ENCODE data around the gene ALDH8A1. TPM values are rescaled to one million over a fixed set of nuclear protein-coding genes. Genes with fewer than 3 reads are reported as not detected.

Gene ALDH8A1
- total and polyA plus RNA-seq, 2 of the 13 experiments (the other 11 are each of a cell fraction or from before 2014, with no cell fraction given), result 1.1 to 3.4 TPM

DNA sequence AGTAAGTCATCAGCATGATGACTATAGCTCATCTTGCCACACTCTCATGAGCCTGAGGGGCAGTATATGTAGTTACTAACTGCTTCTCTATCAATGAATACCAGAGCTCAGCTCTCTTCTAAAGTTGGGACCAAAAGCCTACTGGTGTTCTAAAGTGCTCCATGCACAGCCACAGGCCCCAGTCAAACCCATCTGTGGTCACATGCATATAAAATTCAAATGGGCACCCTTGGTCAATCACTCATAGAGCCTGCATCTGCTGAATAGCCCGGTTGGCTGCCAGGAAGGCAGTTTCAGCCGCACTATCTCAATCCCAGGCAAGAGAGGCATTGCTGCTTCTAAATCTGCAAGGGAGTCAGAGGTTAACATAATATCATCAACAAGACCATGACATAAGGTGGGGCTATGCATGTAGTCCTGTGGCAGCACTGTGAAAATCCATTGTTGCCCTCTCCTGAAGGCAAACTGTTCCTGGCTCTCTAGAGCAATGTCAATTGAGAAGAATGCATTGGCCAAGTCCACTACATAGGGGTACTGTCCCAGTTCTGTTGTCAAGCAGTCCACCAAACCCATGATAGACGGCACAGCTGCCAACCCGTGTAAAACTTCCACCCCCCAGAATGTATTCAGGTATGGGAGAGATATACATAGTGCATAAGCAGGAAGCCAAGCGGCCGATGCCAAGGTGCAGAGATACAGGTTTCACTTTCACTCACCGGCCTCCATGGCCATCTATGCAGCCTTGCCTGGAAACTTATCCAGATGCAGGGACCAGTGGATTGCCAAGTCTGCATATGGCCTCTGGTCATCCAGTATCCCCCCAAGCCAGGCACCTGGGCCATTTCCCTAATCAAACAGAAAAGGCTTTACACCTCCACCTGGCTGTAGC is 76.2 kb downstream of the ALDH8A1 start:
- no peaks in the 10 kb centered on the region for H3K36me3 ChIP-seq (replicated peaks in 1 of 2; ENCODE audit: control insufficient read depth in 1 of 2, insufficient read depth in 2 of 2, low read length in 2 of 2)
- FAIRE-seq (no peak), ATAC-seq (peak; percentile 37; the same call in 2 of the 3 replicates), DNase-seq (ENCODE audit: low spot score) (no peak)
- no peaks in the 10 kb centered on the region for H3K27me3 ChIP-seq (ENCODE audit: control insufficient read depth in 1 of 2, insufficient read depth in 2 of 2, low read length in 2 of 2)
- POLR2A ChIA-PET, result no interaction called here
- peaks cover 4% of the 10 kb centered on the region; the same call in 1 of the 2 replicates for H3K9me3 ChIP-seq (ENCODE audit: low read length)
- H3K4me1 ChIP-seq (ENCODE audit: insufficient read depth, low read length), result no peaks in the 10 kb centered on the region
- CTCF ChIA-PET (ENCODE audit: low intra/inter-chr PET ratio, low total read pairs), result no interaction called here
- no peak overlapping the region for H3K4me2 ChIP-seq (ENCODE audit: low read depth, low read length)
- intact Hi-C loops (cut with micrococcal nuclease; ENCODE audit: unreplicated experiment), result loop anchor here (2.0 kb wide), 1 partner anchor 751 kb away; no protein-coding TSS in a partner anchor
- no peak overlapping the region for H3K4me3 ChIP-seq (replicated peaks in 1 of 3; ENCODE audit: insufficient read depth in 1 of 3, low read depth in 2 of 3, low read length in 3 of 3)
- no peak for TF ChIP-seq HDAC6 (IDR thresholded peaks at IDR 0.05; ENCODE audit: low read depth, low read length)
- H4K20me1 ChIP-seq (ENCODE audit: insufficient read depth, low read length), result no peaks in the 10 kb centered on the region
- WGBS (ENCODE audit: low lambda C conversion rate), result 85% methylated on average over 5 of the region's 7 CpGs
- no TSS peak for BruUV-seq (replicated peaks)
- no peak overlapping the region for H3K9ac ChIP-seq (ENCODE audit: insufficient read depth, low read depth, low read length)
- in situ Hi-C loops (cut with HindIII; ENCODE audit: extremely low pct_ligation_motif_present, low pct_unique_long_range_greater_than_20kb), result no loop called here
- no peak overlapping the region for H3K27ac ChIP-seq (ENCODE audit: extremely low read length, insufficient read depth, low read length)
- no peak overlapping the region for H2AFZ ChIP-seq (ENCODE audit: low read length)
- no peaks in the 10 kb centered on the region for H3K79me2 ChIP-seq (ENCODE audit: insufficient read depth, low read length)

DNA sequence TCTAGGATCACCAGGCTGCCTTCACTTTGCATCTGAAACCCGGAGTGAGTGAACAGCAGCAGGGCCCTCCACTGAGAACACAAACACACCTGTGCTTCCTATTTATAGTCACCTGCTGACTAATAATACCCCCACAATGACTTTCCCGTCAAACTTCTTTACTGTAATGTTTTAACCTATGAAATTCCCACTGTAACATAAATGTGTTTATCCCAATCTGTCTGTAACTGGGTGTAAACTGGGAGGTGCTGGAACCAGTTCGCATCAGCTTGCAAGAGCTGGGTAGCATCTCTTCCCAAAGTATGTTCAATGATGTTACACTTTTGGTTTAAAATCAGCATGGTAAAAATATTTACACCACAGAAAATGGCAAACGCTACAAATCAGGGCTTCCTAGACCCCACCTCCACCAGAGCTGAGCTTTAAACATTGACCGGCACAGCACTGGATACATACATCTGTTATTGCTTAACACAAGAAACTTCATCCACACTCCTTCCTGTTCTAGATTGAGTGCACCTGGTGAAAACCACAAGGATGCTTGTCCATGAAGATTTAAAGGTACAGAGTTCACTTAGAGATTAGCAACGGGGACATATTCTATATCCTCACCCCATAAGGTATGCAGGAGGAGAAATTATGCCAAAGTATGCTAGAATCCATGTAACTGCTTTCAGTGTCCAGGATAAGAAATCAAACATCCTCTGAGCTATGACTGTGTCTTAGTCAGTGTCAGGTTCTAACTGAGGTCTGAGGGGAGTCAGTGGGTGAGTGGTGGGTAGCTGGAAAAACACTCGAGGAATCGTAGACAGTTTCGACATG is 79.0 kb downstream of the ALDH8A1 start:
- H3K9ac ChIP-seq (ENCODE audit: insufficient read depth, low read depth, low read length), result no peak overlapping the region
- ChIA-PET CTCF (ENCODE audit: low intra/inter-chr PET ratio, low total read pairs) (no interaction called here), POLR2A (no interaction called here)
- in situ Hi-C loops (cut with HindIII; ENCODE audit: extremely low pct_ligation_motif_present, low pct_unique_long_range_greater_than_20kb), result no loop called here
- 47% methylated on average over 9 of the region's 9 CpGs for WGBS (ENCODE audit: low lambda C conversion rate)
- H3K27me3 ChIP-seq (ENCODE audit: control insufficient read depth in 1 of 2, insufficient read depth in 2 of 2, low read length in 2 of 2), result no peaks in the 10 kb centered on the region
- TF ChIP-seq ZNF431 (CRISPR knock-in tag; IDR thresholded peaks at IDR 0.05; ENCODE audit: borderline replicate concordance, low read depth) (no peak), ZBTB21 (CRISPR knock-in tag; IDR thresholded peaks at IDR 0.05) (no peak), SOX13 (IDR thresholded peaks at IDR 0.05) (no peak), SOX13 (CRISPR knock-in tag; conservative IDR thresholded peaks at IDR 0.05 in 1 of 2, IDR thresholded peaks at IDR 0.05 in 1 of 2) (no peak), ZNF274 (CRISPR knock-in tag; IDR thresholded peaks at IDR 0.05) (no peak), ZNF749 (CRISPR knock-in tag; IDR thresholded peaks at IDR 0.05; ENCODE audit: borderline replicate concordance) (no peak), ZNF878 (CRISPR knock-in tag; IDR thresholded peaks at IDR 0.05) (no peak), SP5 (CRISPR knock-in tag; IDR thresholded peaks at IDR 0.05; ENCODE audit: borderline replicate concordance, low read depth) (no peak), MEIS2 (CRISPR knock-in tag; IDR thresholded peaks at IDR 0.05) (no peak), FOXA3 (CRISPR knock-in tag; IDR thresholded peaks at IDR 0.05) (no peak)
- TF ChIP-seq, protein P1, sequence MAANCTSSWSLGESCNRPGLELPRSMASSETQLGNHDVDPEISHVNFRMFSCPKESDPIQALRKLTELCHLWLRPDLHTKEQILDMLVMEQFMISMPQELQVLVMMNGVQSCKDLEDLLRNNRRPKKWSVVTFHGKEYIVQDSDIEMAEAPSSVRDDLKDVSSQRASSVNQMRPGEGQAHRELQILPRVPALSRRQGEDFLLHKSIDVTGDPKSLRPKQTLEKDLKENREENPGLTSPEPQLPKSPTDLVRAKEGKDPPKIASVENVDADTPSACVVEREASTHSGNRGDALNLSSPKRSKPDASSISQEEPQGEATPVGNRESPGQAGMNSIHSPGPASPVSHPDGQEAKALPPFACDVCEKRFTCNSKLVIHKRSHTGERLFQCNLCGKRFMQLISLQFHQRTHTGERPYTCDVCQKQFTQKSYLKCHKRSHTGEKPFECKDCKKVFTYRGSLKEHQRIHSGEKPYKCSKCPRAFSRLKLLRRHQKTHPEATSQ (CRISPR knock-in tag; IDR thresholded peaks at IDR 0.05; ENCODE audit: borderline replicate concordance), result no peak
- TF ChIP-seq, protein P2, sequence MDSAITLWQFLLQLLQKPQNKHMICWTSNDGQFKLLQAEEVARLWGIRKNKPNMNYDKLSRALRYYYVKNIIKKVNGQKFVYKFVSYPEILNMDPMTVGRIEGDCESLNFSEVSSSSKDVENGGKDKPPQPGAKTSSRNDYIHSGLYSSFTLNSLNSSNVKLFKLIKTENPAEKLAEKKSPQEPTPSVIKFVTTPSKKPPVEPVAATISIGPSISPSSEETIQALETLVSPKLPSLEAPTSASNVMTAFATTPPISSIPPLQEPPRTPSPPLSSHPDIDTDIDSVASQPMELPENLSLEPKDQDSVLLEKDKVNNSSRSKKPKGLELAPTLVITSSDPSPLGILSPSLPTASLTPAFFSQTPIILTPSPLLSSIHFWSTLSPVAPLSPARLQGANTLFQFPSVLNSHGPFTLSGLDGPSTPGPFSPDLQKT (CRISPR knock-in tag; IDR thresholded peaks at IDR 0.05; ENCODE audit: borderline replicate concordance), result no peak
- H3K4me1 ChIP-seq (ENCODE audit: insufficient read depth, low read length), result no peaks in the 10 kb centered on the region
- H3K4me3 ChIP-seq (replicated peaks in 1 of 3; ENCODE audit: insufficient read depth in 1 of 3, low read depth in 2 of 3, low read length in 3 of 3), result no peak overlapping the region
- H3K9me3 ChIP-seq (ENCODE audit: low read length), result peaks cover 4% of the 10 kb centered on the region; the same call in 1 of the 2 replicates
- DNase-seq (ENCODE audit: low spot score) (no peak), FAIRE-seq (no peak), ATAC-seq (no peak; the same call in 2 of the 3 replicates)
- H3K4me2 ChIP-seq (ENCODE audit: low read depth, low read length), result no peak overlapping the region
- no peak overlapping the region for H3K27ac ChIP-seq (ENCODE audit: extremely low read length, insufficient read depth, low read length)
- intact Hi-C loops (cut with micrococcal nuclease; ENCODE audit: unreplicated experiment), result no loop called here
- no peaks in the 10 kb centered on the region for H3K36me3 ChIP-seq (replicated peaks in 1 of 2; ENCODE audit: control insufficient read depth in 1 of 2, insufficient read depth in 2 of 2, low read length in 2 of 2)
- H4K20me1 ChIP-seq (ENCODE audit: insufficient read depth, low read length), result no peaks in the 10 kb centered on the region
- H3K79me2 ChIP-seq (ENCODE audit: insufficient read depth, low read length), result no peaks in the 10 kb centered on the region
- no TSS peak for BruUV-seq (replicated peaks)
- H2AFZ ChIP-seq (ENCODE audit: low read length), result no peak overlapping the region

Data from HepG2 (cell line).